AG09319 (cell line): Measurements from ENCODE around the gene NRP1.

Experiments
- DNase-seq: peaks from one replicate; pipeline ENCODE4 v3.0.0-alpha.2; 2010; ENCODE audit warnings: low read depth; ENCODE audit errors: extremely low read depth
- CTCF ChIP-seq: IDR thresholded peaks from 2 replicates; pipeline ENCODE4 v1.5.1; 2011; ENCODE audit warnings: low read depth, mild to moderate bottlenecking, inconsistent platforms, low read length, moderate library complexity

The NRP1 gene

GRCh38 chr10:33262871-33263270 is 71.6 kb downstream of the NRP1 start:
- TF ChIP-seq CTCF, result no peak
- no peak for DNase-seq

- no peak for DNase-seq
- no peak for TF ChIP-seq CTCF
Measured at GRCh38 chr10:33260403-33261149, 73.9 kb downstream of the NRP1 start.

GRCh38 chr10:33258967-33259366 is 75.5 kb downstream of the NRP1 start:
- no peak for TF ChIP-seq CTCF
- DNase-seq, result no peak

GRCh38 chr10:33257439-33258080 is 76.9 kb downstream of the NRP1 start:
- no peak for TF ChIP-seq CTCF
- no peak for DNase-seq

GRCh38 chr10:33256458-33256857 is 78.0 kb downstream of the NRP1 start:
- DNase-seq, result no peak
- TF ChIP-seq CTCF, result no peak

- DNase-seq, result no peak
- no peak for TF ChIP-seq CTCF
Measured at GRCh38 chr10:33254556-33255160, 79.8 kb downstream of the NRP1 start.

GRCh38 chr10:33253411-33253810 is 81.1 kb downstream of the NRP1 start:
- TF ChIP-seq CTCF, result no peak
- DNase-seq, result no peak
